ENCODE measurements around the gene SLC5A9.
"Not testable (repeated sequence)": the region's sequence is repeated elsewhere in the genome, so short reads cannot be mapped to it uniquely, and the experiment has no call there.

SLC5A9 gene

DNA sequence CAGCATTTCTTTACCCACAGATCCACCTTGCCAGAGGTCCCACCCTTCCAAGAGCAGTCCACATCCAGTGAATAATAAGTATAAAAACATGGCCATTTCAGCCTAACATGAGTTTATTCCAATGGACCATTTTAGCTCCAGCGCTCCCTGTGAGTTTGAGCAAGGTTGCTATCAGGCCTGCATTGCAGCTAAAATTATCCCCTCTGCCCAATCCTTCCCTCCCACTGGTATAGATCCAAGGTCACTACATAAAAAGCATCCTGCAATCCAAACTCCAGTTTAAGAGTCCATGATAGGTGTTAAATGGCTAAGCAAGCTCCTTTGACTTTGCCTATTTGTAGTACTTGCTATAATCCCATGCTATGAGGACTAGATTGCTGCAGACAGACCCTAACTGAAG is 35.6 kb downstream of the SLC5A9 start:
- WGBS, 2 experiments = 86 to 89% methylated on average over 1 of the region's 1 CpG
- Histone ChIP-seq H3K27me3 (ENCODE audit: control insufficient read depth, insufficient read depth, low read length, poor library complexity, severe bottlenecking) (no peaks in the 10 kb centered on the region), H3K9me3 (ENCODE audit: control insufficient read depth, low read length) (no peaks in the 10 kb centered on the region), H3K4me3 (ENCODE audit: insufficient read depth, low read depth, low read length) (no peak overlapping the region), H3K36me3 (ENCODE audit: control insufficient read depth, insufficient read depth, low read length) (no peaks in the 10 kb centered on the region), H3K27ac (ENCODE audit: insufficient read depth, low read depth, low read length, poor library complexity, severe bottlenecking) (no peak overlapping the region), H3K4me1 (ENCODE audit: control insufficient read depth, insufficient read depth, low read length) (no peaks in the 10 kb centered on the region)

DNA sequence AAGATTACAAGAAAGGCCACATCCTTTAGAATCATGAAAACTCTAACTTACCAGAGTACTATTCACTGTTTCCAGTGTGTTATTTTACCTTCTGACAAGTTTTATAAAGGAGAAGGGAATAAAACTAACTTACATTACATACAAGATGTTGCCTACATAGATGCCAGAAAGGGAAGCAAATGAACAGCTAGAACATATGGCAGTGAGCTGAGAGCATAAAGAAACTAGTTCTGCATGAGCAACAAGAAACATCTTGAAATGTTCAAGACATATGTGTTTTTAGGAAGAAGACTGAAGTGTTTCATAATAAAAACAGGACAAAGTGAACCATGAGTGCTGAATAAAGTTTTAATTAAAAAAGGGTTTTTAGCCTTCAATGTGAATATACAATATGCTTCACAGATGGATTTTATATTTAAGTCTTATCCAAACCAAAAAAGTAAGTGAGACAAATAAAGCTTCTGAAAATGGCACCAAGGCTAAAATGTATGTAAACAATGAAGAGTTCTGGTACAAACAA is 39.4 kb downstream of the SLC5A9 start:
- Histone ChIP-seq H3K27ac (ENCODE audit: insufficient read depth, low read depth, low read length, poor library complexity, severe bottlenecking) (no peak overlapping the region), H3K9me3 (ENCODE audit: control insufficient read depth, low read length) (no peaks in the 10 kb centered on the region), H3K4me1 (ENCODE audit: control insufficient read depth, insufficient read depth, low read length) (no peaks in the 10 kb centered on the region), H3K36me3 (ENCODE audit: control insufficient read depth, insufficient read depth, low read length) (no peaks in the 10 kb centered on the region), H3K27me3 (ENCODE audit: control insufficient read depth, insufficient read depth, low read length, poor library complexity, severe bottlenecking) (no peaks in the 10 kb centered on the region), H3K4me3 (ENCODE audit: insufficient read depth, low read depth, low read length) (no peak overlapping the region)

DNA sequence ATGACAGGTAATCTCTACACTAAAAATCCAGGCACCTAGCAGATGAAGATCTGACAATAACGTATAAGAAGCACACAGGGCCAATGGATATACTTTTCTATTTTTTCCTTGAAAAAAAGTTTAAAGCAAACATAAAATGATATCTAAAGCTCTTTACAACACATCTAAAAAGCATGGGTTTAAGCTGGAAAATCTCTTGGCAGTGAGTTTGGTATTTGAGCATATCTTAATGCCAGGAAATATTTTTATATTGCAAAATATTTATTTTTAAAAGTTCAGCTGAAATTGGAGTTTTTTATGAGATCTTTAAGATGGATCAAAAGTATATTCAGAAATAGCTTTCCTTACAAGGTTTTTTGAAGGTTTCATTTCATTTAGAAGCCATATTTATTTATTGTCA is 40.5 kb downstream of the SLC5A9 start:
- no peaks in the 10 kb centered on the region for H3K36me3 ChIP-seq (ENCODE audit: control insufficient read depth, insufficient read depth, low read length)
- no peak overlapping the region for H3K27ac ChIP-seq (ENCODE audit: insufficient read depth, low read depth, low read length, poor library complexity, severe bottlenecking)
- 83 to 100% methylated on average over 1 of the region's 1 CpG for WGBS, 2 experiments

DNA sequence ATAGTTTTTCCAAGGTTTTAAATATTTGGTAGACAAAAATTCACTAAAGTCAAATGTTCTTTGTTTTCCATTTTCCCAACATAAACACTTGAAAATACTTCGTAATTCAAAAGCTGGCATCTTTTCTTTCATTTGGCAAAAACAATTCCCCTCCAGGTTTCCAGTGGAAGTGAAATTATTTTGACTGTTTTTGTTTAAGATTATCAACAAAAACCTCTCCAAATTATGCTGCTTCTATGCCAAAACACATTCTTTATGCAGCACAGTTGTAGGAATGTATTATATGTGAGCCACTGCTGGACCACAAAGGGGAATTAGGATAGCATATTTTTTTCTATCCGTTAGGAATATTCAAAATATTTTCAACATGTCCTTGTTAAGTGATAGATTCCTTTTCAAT is 44.1 kb downstream of the SLC5A9 start:
- Histone ChIP-seq H3K36me3 (ENCODE audit: control insufficient read depth, insufficient read depth, low read length) (no peaks in the 10 kb centered on the region), H3K4me1 (ENCODE audit: control insufficient read depth, insufficient read depth, low read length) (no peaks in the 10 kb centered on the region), H3K27ac (ENCODE audit: insufficient read depth, low read depth, low read length, poor library complexity, severe bottlenecking) (no peak overlapping the region), H3K9me3 (ENCODE audit: control insufficient read depth, low read length) (no peaks in the 10 kb centered on the region), H3K27me3 (ENCODE audit: control insufficient read depth, insufficient read depth, low read length, poor library complexity, severe bottlenecking) (no peaks in the 10 kb centered on the region), H3K4me3 (ENCODE audit: insufficient read depth, low read depth, low read length) (no peak overlapping the region)
- 63 to 100% methylated on average over 1 of the region's 2 CpGs for WGBS, 2 experiments

More for the DNA sequence above, 40.5 kb downstream of the SLC5A9 start:
- Histone ChIP-seq H3K9me3 (ENCODE audit: control insufficient read depth, low read length) (no peaks in the 10 kb centered on the region), H3K4me3 (ENCODE audit: insufficient read depth, low read depth, low read length) (no peak overlapping the region), H3K27me3 (ENCODE audit: control insufficient read depth, insufficient read depth, low read length, poor library complexity, severe bottlenecking) (no peaks in the 10 kb centered on the region), H3K4me1 (ENCODE audit: control insufficient read depth, insufficient read depth, low read length) (no peaks in the 10 kb centered on the region)

DNA sequence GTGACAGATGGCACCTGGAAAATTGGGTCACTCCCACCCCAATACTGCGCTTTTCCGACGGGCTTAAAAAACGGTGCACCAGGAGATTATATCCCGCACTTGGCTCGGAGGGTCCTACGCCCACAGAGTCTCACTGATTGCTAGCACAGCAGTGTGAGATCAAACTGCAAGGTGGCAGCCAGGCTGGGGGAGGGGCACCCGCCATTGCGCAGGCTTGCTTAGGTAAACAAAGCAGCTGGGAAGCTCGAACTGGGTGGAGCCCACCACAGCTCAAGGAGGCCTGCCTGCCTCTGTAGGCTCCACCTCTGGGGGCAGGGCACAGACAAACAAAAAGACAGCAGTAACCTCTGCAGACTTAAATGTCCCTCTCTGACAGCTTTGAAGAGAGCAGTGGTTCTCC is 54.9 kb downstream of the SLC5A9 start:
- WGBS, 2 experiments = 86 to 96% methylated on average over 10 of the region's 10 CpGs
- H3K9me3 ChIP-seq (ENCODE audit: control insufficient read depth, low read length) = not testable (repeated sequence)

DNA sequence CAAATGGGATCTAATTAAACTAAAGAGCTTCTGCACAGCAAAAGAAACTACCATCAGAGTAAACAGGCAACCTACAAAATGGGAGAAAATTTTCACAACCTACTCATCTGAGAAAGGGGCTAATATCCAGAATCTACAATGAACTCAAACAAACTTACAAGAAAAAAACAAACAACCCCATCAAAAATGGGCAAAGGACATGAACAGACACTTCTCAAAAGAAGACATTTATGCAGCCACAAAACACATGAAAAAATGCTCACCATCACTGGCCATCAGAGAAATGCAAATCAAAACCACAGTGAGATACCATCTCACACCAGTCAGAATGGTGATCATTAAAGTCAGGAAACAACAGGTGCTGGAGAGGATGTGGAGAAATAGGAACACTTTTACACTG is 59.8 kb downstream of the SLC5A9 start:
- H3K4me3 ChIP-seq (ENCODE audit: insufficient read depth, low read depth, low read length); H3K4me1 ChIP-seq (ENCODE audit: control insufficient read depth, insufficient read depth, low read length); H3K36me3 ChIP-seq (ENCODE audit: control insufficient read depth, insufficient read depth, low read length); H3K9me3 ChIP-seq (ENCODE audit: control insufficient read depth, low read length); H3K27ac ChIP-seq (ENCODE audit: insufficient read depth, low read depth, low read length, poor library complexity, severe bottlenecking); H3K27me3 ChIP-seq (ENCODE audit: control insufficient read depth, insufficient read depth, low read length, poor library complexity, severe bottlenecking): not testable (repeated sequence)

More for the DNA sequence above, 54.9 kb downstream of the SLC5A9 start:
- not testable (repeated sequence) for H3K27me3 ChIP-seq (ENCODE audit: control insufficient read depth, insufficient read depth, low read length, poor library complexity, severe bottlenecking); H3K27ac ChIP-seq (ENCODE audit: insufficient read depth, low read depth, low read length, poor library complexity, severe bottlenecking); H3K36me3 ChIP-seq (ENCODE audit: control insufficient read depth, insufficient read depth, low read length); H3K4me1 ChIP-seq (ENCODE audit: control insufficient read depth, insufficient read depth, low read length); H3K4me3 ChIP-seq (ENCODE audit: insufficient read depth, low read depth, low read length)

DNA sequence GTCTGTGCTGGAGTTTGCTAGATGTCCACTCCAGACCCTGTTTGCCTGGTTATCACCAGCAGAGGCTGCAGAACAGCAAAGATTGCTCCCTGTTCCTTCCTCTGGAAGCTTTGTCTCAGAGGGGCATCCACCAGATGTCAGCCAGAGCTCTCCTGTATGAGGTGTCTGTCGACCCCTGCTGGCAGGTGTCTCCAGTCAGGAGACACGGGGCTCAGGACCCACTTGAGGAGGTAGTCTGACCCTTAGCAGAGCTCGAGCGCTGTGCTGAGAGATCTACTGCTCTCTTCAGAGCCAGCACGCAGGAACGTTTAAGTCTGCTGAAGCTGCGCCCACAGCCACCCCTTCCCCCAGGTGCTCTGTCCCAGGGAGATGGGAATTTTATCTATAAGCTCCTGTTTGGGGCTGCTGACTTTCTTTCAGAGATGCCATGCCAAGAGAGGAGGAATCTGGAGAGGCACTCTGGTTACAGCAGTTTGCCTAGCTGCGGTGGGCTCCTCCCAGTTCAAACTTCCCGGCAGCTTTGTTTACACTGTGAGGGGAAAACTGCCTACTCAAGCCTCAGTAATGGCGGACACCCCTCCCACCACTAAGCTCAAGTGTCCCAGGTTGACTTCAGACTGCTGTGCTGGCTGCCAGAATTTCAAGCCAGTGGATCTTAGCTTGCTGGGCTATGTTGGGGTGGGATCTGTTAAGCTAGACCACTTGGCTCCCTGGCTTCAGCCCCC is 62.3 kb downstream of the SLC5A9 start:
- not testable (repeated sequence) for H3K27ac ChIP-seq (ENCODE audit: insufficient read depth, low read depth, low read length, poor library complexity, severe bottlenecking); H3K27me3 ChIP-seq (ENCODE audit: control insufficient read depth, insufficient read depth, low read length, poor library complexity, severe bottlenecking); H3K9me3 ChIP-seq (ENCODE audit: control insufficient read depth, low read length); H3K36me3 ChIP-seq (ENCODE audit: control insufficient read depth, insufficient read depth, low read length); H3K4me1 ChIP-seq (ENCODE audit: control insufficient read depth, insufficient read depth, low read length); H3K4me3 ChIP-seq (ENCODE audit: insufficient read depth, low read depth, low read length)
- WGBS, 2 experiments = 84% methylated on average over 10 of the region's 10 CpGs

DNA sequence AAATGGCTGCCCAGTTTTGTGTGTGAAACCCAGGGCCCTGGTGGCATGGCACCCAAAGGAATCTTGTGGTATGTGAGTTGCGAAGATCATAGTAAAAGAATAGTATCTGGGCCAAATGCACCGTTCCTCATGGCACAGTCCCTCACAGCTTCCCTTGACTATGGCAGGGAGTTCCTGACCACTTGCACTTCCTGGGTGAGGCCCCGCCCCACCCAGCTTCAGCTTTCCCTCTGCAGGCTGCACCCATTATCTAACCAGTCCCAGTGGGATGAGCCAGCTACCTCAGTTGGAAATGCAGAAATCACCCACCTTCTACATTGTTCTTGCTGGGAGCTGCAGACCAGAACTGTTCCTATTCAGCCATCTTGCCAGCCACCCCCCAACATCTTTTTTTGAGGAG is 63.0 kb downstream of the SLC5A9 start:
- H3K4me3 ChIP-seq (ENCODE audit: insufficient read depth, low read depth, low read length) = no peak overlapping the region
- no peaks in the 10 kb centered on the region for H3K4me1 ChIP-seq (ENCODE audit: control insufficient read depth, insufficient read depth, low read length)
- no peaks in the 10 kb centered on the region for H3K36me3 ChIP-seq (ENCODE audit: control insufficient read depth, insufficient read depth, low read length)
- H3K27ac ChIP-seq (ENCODE audit: insufficient read depth, low read depth, low read length, poor library complexity, severe bottlenecking) = no peak overlapping the region
- no peaks in the 10 kb centered on the region for H3K9me3 ChIP-seq (ENCODE audit: control insufficient read depth, low read length)
- H3K27me3 ChIP-seq (ENCODE audit: control insufficient read depth, insufficient read depth, low read length, poor library complexity, severe bottlenecking) = no peaks in the 10 kb centered on the region
- WGBS, 2 experiments = 91% methylated on average over 3 of the region's 3 CpGs

DNA sequence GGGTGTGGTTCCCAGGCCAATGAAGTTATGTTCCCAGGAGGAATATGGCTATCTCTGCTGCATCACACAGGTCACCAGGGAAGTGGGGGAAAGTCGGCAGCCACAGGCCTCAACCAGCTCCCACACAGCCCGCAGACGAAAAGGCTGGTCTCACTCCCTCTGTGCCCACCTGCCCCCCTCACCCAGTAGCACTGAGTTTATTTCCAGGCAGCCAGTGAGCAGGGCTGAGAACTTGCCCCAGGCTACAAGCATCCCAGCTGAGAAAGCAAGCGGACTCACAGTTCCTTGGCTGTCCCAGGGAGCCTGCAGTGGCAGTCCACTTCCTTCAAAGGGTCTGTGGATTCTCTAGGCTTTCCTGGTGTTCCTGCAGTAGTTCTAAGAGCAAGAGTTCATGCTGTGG is 68.9 kb downstream of the SLC5A9 start:
- no peaks in the 10 kb centered on the region for H3K4me1 ChIP-seq (ENCODE audit: control insufficient read depth, insufficient read depth, low read length)
- H3K27ac ChIP-seq (ENCODE audit: insufficient read depth, low read depth, low read length, poor library complexity, severe bottlenecking) = no peak overlapping the region
- no peaks in the 10 kb centered on the region for H3K27me3 ChIP-seq (ENCODE audit: control insufficient read depth, insufficient read depth, low read length, poor library complexity, severe bottlenecking)
- H3K4me3 ChIP-seq (ENCODE audit: insufficient read depth, low read depth, low read length) = no peak overlapping the region
- 87 to 90% methylated on average over 4 of the region's 4 CpGs for WGBS, 2 experiments
- no peaks in the 10 kb centered on the region for H3K36me3 ChIP-seq (ENCODE audit: control insufficient read depth, insufficient read depth, low read length)
- no peaks in the 10 kb centered on the region for H3K9me3 ChIP-seq (ENCODE audit: control insufficient read depth, low read length)

DNA sequence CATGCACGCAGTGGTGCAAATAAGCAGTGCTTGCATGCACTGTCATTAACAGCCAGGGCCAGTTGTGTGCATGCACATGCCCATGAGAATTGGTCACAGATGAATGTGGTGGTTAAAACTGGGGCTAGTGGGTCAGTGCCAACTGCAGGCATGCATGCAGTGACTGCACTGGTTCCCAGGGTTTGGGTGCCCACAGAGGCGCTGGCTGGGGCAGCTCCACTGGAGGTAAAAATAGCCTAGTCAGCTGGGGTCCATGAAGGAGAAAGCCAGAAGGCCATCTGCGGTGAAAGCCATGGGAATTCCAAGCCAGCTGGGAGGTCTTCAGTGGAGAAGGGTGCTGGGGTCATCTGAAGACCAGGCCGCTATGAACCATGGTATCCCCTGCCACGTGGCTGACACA is 70.2 kb downstream of the SLC5A9 start:
- Histone ChIP-seq H3K36me3 (ENCODE audit: control insufficient read depth, insufficient read depth, low read length) (no peaks in the 10 kb centered on the region), H3K27ac (ENCODE audit: insufficient read depth, low read depth, low read length, poor library complexity, severe bottlenecking) (no peak overlapping the region), H3K4me1 (ENCODE audit: control insufficient read depth, insufficient read depth, low read length) (no peaks in the 10 kb centered on the region), H3K27me3 (ENCODE audit: control insufficient read depth, insufficient read depth, low read length, poor library complexity, severe bottlenecking) (no peaks in the 10 kb centered on the region), H3K9me3 (ENCODE audit: control insufficient read depth, low read length) (no peaks in the 10 kb centered on the region), H3K4me3 (ENCODE audit: insufficient read depth, low read depth, low read length) (no peak overlapping the region)
- WGBS, 2 experiments = 90 to 93% methylated on average over 5 of the region's 5 CpGs

DNA sequence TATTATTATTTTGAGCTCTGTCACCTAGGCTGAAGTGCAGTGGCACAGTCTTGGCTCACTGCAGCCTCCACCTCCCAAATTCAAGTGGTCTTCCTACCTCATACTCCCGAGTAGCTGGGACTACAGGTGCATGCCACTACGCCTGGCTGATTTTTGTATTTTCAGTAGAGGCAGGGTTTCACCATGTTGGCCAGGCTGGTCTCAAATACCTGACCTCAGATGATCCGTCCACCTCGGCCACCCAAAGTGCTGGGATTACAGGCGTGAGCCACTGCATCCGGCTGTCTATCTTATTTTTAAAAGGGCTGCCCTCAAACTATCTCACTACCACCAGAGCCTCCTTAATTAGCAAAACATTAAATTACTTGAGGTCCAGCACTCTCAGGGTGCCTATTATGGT is 71.6 kb downstream of the SLC5A9 start:
- 92 to 94% methylated on average over 6 of the region's 6 CpGs for WGBS, 2 experiments

More for the DNA sequence above, 71.6 kb downstream of the SLC5A9 start:
- H3K27me3 ChIP-seq (ENCODE audit: control insufficient read depth, insufficient read depth, low read length, poor library complexity, severe bottlenecking); H3K27ac ChIP-seq (ENCODE audit: insufficient read depth, low read depth, low read length, poor library complexity, severe bottlenecking); H3K4me1 ChIP-seq (ENCODE audit: control insufficient read depth, insufficient read depth, low read length); H3K36me3 ChIP-seq (ENCODE audit: control insufficient read depth, insufficient read depth, low read length); H3K4me3 ChIP-seq (ENCODE audit: insufficient read depth, low read depth, low read length); H3K9me3 ChIP-seq (ENCODE audit: control insufficient read depth, low read length): not testable (repeated sequence)

Measured in ectodermal cell (in vitro differentiated cells).